ENCODE measurements around the gene TMEM201. TPM values are rescaled to one million over a fixed set of nuclear protein-coding genes. Genes with fewer than 3 reads are reported as not detected.
"Not testable (repeated sequence)": the region's sequence is repeated elsewhere in the genome, so short reads cannot be mapped to it uniquely, and the experiment has no call there.

Gene TMEM201
- total and polyA plus RNA-seq, 9 donors, result 1.6 to 20.8 (median 15.6) TPM

DNA sequence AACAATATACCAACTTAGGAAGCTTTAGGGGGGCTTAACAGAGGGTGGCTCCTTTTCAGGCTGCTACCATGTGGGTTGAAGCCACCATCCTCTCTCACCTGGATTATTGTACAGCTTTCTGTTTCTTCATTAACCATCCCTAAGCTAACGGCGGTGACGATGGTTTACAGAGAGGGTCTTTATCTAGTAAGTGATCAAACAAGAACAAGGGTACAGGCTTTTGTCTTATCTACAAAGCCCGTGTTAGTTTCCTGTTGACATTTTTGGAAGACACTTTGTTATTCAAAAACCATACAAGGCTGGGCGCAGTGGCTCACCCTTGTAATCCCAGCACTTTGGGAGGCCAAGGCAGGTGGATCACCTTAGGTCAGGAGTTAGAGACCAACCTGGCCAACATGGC is 29.0 kb upstream of the TMEM201 start:
- H3K36me3 ChIP-seq, result no peaks in the 10 kb centered on the region
- H3K27ac ChIP-seq, result no peak overlapping the region
- peaks cover 9% of the 10 kb centered on the region for H3K4me1 ChIP-seq (ENCODE audit: insufficient read depth)
- intact Hi-C loops (cut with DNase I), result no loop called here
- TF ChIP-seq POLR2A (IDR thresholded peaks at IDR 0.05) (no peak), EP300 (IDR thresholded peaks at IDR 0.05) (no peak)
- TF ChIP-seq, protein P1, sequence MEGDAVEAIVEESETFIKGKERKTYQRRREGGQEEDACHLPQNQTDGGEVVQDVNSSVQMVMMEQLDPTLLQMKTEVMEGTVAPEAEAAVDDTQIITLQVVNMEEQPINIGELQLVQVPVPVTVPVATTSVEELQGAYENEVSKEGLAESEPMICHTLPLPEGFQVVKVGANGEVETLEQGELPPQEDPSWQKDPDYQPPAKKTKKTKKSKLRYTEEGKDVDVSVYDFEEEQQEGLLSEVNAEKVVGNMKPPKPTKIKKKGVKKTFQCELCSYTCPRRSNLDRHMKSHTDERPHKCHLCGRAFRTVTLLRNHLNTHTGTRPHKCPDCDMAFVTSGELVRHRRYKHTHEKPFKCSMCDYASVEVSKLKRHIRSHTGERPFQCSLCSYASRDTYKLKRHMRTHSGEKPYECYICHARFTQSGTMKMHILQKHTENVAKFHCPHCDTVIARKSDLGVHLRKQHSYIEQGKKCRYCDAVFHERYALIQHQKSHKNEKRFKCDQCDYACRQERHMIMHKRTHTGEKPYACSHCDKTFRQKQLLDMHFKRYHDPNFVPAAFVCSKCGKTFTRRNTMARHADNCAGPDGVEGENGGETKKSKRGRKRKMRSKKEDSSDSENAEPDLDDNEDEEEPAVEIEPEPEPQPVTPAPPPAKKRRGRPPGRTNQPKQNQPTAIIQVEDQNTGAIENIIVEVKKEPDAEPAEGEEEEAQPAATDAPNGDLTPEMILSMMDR (IDR thresholded peaks at IDR 0.05), result no peak
- H3K4me3 ChIP-seq, result no peak overlapping the region
- no peaks in the 10 kb centered on the region for H3K9me3 ChIP-seq
- no peak for DNase-seq
- 78 to 89% (median 78%) methylated on average over 5 of the region's 5 CpGs for WGBS, 3 donors
- H3K27me3 ChIP-seq, result no peaks in the 10 kb centered on the region

DNA sequence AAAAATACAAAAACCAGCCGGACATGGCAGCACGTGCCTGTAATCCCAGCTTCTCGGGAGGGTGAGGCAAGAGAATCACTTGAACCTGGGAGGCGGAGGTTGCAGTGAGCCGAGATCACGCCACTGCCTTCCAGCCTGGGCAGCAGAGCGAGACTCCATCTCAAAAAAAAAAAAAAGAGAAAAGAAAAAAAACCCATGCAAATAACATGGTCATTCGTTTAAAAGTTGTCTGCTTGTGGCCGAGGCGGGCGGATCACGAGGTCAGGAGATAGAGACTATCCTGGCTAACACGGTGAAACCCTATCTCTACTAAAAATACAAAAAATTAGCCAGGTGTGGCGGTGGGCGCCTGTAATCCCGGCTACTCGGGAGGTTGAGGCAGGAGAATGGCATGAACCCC is 28.6 kb upstream of the TMEM201 start:
- intact Hi-C loops (cut with DNase I), result not testable (repeated sequence)

DNA sequence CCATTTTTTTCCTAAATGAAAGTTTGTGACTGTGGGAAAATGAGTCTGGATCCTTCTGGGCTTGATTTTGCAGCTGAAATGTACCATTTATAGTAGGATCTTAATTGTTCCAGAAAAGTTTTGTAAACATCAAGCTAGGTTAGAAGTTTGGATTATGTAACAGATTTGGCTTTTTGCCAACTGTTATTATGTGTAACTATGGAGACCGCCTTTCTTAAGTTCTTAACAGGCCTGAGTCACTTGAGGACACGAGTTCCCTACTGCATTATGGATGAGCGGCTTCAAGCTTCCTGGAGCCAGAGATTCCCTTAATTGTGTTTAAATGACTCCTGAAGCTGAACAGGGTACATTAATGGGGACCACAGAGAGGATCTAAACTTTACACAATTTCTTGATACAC is 27.3 kb upstream of the TMEM201 start:
- no peaks in the 10 kb centered on the region for H3K9me3 ChIP-seq
- no peak overlapping the region for H3K4me3 ChIP-seq
- intact Hi-C loops (cut with DNase I), result no loop called here
- H3K27ac ChIP-seq, result no peak overlapping the region
- no peaks in the 10 kb centered on the region for H3K27me3 ChIP-seq
- H3K36me3 ChIP-seq, result no peaks in the 10 kb centered on the region
- DNase-seq, result peak in 1 of 5 donors; percentile 43
- WGBS, 3 donors, result 5 to 14% (median 11%) methylated on average over 3 of the region's 3 CpGs
- TF ChIP-seq, protein P1 (IDR thresholded peaks at IDR 0.05), result no peak
- TF ChIP-seq EP300 (IDR thresholded peaks at IDR 0.05) (no peak), POLR2A (IDR thresholded peaks at IDR 0.05) (no peak)
- H3K4me1 ChIP-seq (ENCODE audit: insufficient read depth), result peaks cover 2% of the 10 kb centered on the region

More for the DNA sequence above, 28.6 kb upstream of the TMEM201 start:
- H3K9me3 ChIP-seq; H3K27me3 ChIP-seq; DNase-seq; H3K4me1 ChIP-seq (ENCODE audit: insufficient read depth); H3K36me3 ChIP-seq; H3K27ac ChIP-seq; H3K4me3 ChIP-seq: not testable (repeated sequence)
- 85 to 87% (median 86%) methylated on average over 17 of the region's 17 CpGs for WGBS, 3 donors

DNA sequence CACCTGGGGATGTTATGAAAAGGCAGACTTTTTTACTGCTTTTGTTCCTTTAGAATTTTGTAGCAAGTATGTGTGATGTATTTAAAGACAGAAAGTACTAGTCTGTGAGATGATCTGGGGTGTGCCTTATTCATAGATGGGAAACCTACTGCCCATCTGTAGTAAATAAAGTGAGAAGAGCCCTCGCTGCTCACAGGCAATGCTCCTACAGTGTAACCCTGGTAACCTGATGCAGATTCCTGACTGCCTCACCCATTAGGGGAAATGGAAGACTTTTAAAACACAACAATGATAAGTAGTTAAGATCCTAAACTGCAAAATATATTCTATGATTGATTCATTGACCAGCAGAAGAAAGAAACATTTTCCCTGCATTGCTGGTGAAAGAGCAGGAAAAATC is 19.4 kb upstream of the TMEM201 start:
- no peak for TF ChIP-seq POLR2A (IDR thresholded peaks at IDR 0.05)
- TF ChIP-seq, protein P1 (IDR thresholded peaks at IDR 0.05), result no peak
- TF ChIP-seq EP300 (IDR thresholded peaks at IDR 0.05), result no peak
- no peaks in the 10 kb centered on the region for H3K9me3 ChIP-seq
- no peak overlapping the region for H3K4me3 ChIP-seq
- H3K36me3 ChIP-seq, result no peaks in the 10 kb centered on the region
- no peaks in the 10 kb centered on the region for H3K27me3 ChIP-seq
- 60 to 65% (median 63%) methylated on average over 1 of the region's 1 CpG for WGBS, 3 donors
- no peak for DNase-seq
- no peak overlapping the region for H3K27ac ChIP-seq
- H3K4me1 ChIP-seq (ENCODE audit: insufficient read depth), result no peaks in the 10 kb centered on the region
- intact Hi-C loops (cut with DNase I), result no loop called here

DNA sequence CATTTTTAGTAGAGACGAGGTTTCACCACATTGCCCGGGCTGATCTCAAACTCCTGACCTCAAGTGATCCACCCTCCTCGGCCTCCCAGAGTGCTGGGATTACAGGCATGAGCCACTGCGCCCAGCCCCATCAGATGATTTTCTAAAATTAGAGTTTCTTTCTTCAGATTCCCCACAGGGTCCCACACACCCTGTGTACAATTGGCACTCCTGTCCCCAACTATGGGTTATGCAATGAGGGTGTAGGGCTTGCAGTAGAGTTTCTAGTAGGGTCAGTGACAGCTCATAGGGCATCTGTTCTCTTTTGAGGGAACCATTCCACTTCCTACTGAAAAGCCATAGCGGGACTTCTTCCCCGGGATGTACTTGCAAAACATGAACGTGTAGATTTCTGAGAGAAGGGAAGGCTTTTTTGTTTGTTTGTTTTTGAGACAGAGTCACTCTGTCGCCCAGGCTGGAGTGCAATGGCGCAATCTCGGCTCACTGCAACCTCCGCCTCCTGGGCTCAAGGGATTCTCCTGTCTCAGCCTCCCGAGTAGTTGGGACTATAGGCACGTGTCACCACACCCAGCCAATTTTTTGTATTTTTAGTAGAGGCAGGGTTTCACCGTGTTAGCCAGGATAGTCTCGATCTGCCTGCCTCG is 17.7 kb upstream of the TMEM201 start:
- not testable (repeated sequence) for DNase-seq; H3K36me3 ChIP-seq; H3K9me3 ChIP-seq; H3K27ac ChIP-seq; H3K27me3 ChIP-seq; H3K4me3 ChIP-seq; H3K4me1 ChIP-seq (ENCODE audit: insufficient read depth)
- WGBS, 3 donors, result 88 to 89% (median 88%) methylated on average over 16 of the region's 16 CpGs
- intact Hi-C loops (cut with DNase I), result loop anchor here (5.0 to 10.0 kb wide), 3 partner anchors 74 to 296 kb away; no protein-coding TSS in a partner anchor

Measured in ovary (tissue), 9 donors.